ENCODE data around the gene NEAT1.

NEAT1 gene

GRCh38 chr11:65399249-65399648 is 23.3 kb upstream of the NEAT1 start:
- no peak for TF ChIP-seq CTCF (IDR thresholded peaks at IDR 0.05)

GRCh38 chr11:65399845-65400244 is 22.8 kb upstream of the NEAT1 start:
- no peak for TF ChIP-seq CTCF (IDR thresholded peaks at IDR 0.05)

DNA sequence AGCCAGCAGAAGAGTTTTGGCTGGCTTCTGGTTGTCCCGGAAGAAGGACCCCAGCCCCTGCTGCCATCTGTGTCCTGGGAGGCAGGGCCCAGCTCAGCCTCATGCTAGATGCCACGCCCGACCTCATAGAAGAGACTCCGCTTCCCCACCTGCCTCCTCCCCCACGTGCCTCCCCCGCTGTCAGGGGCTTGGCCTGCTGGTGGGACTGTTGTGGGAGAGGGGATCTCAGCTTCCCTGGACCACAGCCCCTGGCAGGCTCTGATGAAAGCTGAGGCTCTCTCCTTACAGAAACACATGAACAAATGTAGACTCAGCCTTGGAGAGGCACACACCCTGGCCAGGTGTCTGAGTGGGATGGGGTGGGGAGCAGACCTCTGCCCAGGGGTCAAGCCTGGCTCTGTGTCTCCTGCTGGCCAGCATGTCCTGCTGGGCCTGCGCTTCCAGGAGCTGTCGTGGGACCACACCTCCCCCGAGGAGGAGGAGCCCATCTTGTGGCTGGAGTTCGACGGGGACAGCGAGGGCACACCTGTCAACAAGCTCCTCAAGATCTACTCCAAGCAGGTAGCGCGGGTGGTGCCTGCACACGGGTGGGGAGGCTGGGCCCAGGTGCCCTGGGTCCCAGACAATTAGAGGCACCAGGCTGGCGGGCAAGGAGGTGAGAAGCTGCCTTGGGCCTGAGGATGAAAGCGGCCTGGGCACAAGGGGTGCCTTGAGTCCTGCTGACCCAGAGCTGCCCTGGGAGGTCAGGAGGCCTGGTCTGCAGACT is 22.1 kb upstream of the NEAT1 start:
- TF ChIP-seq CTCF (IDR thresholded peaks at IDR 0.05), result no peak

DNA sequence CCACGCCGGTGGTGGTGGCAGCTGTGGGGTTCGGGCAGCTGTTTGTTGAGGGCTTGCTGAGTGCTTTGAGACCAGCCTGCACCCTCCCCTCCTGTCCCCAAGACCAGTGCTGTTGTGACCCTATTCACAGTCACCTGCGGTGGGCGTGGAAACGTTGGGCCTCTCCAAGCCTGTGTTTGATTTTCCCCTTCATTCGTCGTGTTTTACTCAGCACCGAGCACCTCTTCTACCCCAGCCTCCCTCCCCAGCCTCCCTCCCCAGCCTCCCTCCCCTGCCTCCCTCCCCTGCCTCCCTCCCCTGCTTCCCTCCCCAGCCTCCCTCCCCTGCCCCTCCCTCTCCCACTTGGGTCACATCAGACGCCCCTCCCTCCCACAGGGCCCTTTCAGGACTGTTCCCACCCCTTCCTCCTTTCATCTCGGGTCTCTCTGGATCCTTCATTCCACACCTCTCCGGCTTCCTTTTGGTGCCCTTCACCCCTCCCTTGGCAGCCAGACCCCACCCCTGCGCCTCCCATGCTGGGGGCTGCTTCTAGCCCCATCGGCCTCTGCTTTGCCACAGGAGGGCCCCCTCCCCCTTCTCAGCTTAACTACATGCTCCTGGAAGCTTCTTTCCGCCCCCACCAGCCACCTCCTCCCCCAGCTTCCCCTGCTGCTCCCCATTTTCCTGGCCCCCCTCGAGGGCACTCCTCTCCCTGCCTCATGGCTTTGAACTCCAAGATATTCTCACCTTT is 21.4 kb upstream of the NEAT1 start:
- no peak for TF ChIP-seq CTCF (IDR thresholded peaks at IDR 0.05)

DNA sequence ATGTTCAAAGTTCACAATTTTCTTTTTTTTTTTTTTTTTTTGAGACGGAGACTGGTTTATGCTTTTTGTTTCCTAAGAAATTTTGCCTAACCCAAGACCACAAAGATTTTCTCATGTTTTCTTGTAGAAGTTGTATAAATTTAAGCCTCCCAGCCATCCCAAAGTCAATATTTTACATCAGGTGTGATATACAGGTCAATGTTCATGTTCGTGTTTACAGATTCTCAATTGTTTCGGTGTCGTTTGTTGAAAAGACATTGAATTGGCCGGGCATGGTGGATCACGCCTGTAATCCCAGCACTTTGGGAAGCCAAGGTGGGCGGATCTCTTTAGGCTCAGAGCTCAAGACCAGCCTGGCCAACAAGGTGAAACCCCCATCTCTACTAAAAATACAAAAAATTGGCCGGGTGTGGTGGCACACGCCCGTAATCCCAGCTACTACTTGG is 20.8 kb upstream of the NEAT1 start:
- no peak for TF ChIP-seq CTCF (IDR thresholded peaks at IDR 0.05)

- TF ChIP-seq CTCF (IDR thresholded peaks at IDR 0.05), result no peak
Measured at GRCh38 chr11:65402790-65403189, 19.8 kb upstream of the NEAT1 start.

DNA sequence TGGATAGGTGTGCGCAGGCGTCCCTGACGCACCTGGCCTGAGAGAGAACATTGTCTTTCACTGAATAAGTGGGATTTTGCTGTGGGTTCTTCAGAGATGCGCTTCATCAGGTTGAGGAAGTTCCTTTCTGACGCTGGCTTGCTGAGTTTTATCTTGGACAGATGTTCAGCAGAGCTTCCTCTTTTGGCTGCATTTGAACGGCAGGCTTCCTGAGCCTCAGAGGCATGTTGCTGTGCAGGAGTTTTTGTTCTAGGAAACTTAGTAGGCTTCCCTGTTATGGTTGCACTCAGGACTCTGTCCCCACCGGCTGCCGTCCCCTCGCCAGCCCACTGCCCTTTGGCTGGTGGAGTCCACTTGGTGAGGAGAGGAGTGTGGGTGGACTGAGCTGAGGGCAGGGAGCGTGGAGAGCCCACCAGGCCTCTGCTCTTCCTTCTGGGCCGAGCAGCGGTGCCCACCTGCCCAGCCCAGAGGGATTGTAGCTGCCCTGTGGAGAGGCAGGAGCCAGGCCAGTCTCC is 18.9 kb upstream of the NEAT1 start:
- TF ChIP-seq CTCF (IDR thresholded peaks at IDR 0.05), result no peak
